ENCODE results near the gene RAPGEF4. TPM values are rescaled to one million over a fixed set of nuclear protein-coding genes. Genes with fewer than 3 reads are reported as not detected.
A peak's percentile ranks its signal among the peaks of the same experiment; 100 is the strongest.

Gene RAPGEF4
- total and polyA plus RNA-seq, 2 of the 4 experiments (the other 2 are of a cell fraction): 1.7 to 3.2 TPM

- H3K79me1 ChIP-seq (ENCODE audit: low read depth in 1 of 2, low read length in 2 of 2): no peaks in the 10 kb centered on the region
Observed at GRCh38 chr2:172711110-172711509, 24.5 kb upstream of the RAPGEF4 start.

More at GRCh38 chr2:172711110-172711509, 24.5 kb upstream of the RAPGEF4 start:
- no peak overlapping the region for H2BK20ac ChIP-seq (ENCODE audit: low read depth, low read length)
- H2BK120ac ChIP-seq (ENCODE audit: low read depth, low read length): no peak overlapping the region
- H3K14ac ChIP-seq (replicated peaks; ENCODE audit: low read depth, low read length): no peak overlapping the region
- H4K20me1 ChIP-seq (ENCODE audit: insufficient read depth, low read length): no peaks in the 10 kb centered on the region
- H3K27me3 ChIP-seq (ENCODE audit: control insufficient read depth, insufficient read depth, low read length): no peaks in the 10 kb centered on the region
- no peaks in the 10 kb centered on the region for H3K9me3 ChIP-seq (ENCODE audit: control insufficient read depth, insufficient read depth, low read length)
- no peak overlapping the region for H4K8ac ChIP-seq (ENCODE audit: low read depth in 2 of 2, low read length in 2 of 2)
- intact Hi-C loops (cut with micrococcal nuclease) (loop anchor here (2.0 to 10.0 kb wide), 4 partner anchors 71 to 234 kb away; no protein-coding TSS in a partner anchor), dilution Hi-C loops (cut with HindIII; ENCODE audit: low sequenced_read_pairs, unreplicated experiment) (no loop called here), in situ Hi-C loops (cut with MboI; ENCODE audit: low sequenced_read_pairs) (no loop called here)
- H3K36me3 ChIP-seq (ENCODE audit: control insufficient read depth, insufficient read depth, low read length): no peaks in the 10 kb centered on the region
- no peaks in the 10 kb centered on the region for H3K9me1 ChIP-seq (ENCODE audit: insufficient read depth, low read length)
- no peak overlapping the region for H2AK5ac ChIP-seq (ENCODE audit: low read depth, low read length)
- peak overlapping the region; percentile 27 for H2BK5ac ChIP-seq (ENCODE audit: low read depth, low read length, poor library complexity, severe bottlenecking)
- WGBS, 2 experiments (ENCODE audit: extremely low coverage in 2 of 2, insufficient read length in 1 of 2): no CpG with 5 or more reads among the region's 1 CpG
- H3K23ac ChIP-seq (ENCODE audit: low read depth, low read length): no peak overlapping the region
- H3K18ac ChIP-seq (ENCODE audit: low read depth, low read length): no peak overlapping the region; the same call in 1 of the 2 replicates
- peak overlapping the region; percentile 0; the same call in 1 of the 2 replicates for H3K4ac ChIP-seq (ENCODE audit: low read depth, low read length)
- no peak overlapping the region for H3K9ac ChIP-seq (ENCODE audit: low read depth, low read length)
- DNase-seq (no peak), ATAC-seq (ENCODE audit: low read depth) (no peak)
- POLR2A ChIA-PET (ENCODE audit: unreplicated experiment): interaction anchor here (0.6 kb wide), 2 partner anchors 68 to 1784 kb away, joined by 3 to 6 read pairs; no protein-coding TSS in a partner anchor
- no TSS peak for BruUV-seq (replicated peaks)
- peak overlapping the region; percentile 11; the same call in 1 of the 2 replicates for H4K5ac ChIP-seq (ENCODE audit: low read depth, low read length)
- H3K4me3 ChIP-seq (ENCODE audit: insufficient read depth, low read depth, low read length): no peak overlapping the region
- no peak overlapping the region for H2AFZ ChIP-seq (replicated peaks; ENCODE audit: low read length, poor library complexity)
- CTCF ChIA-PET: interaction anchor here (0.5 to 1.0 kb wide), 4 partner anchors 12 to 246 kb away, joined by 3 to 4 read pairs (median 4); no protein-coding TSS in a partner anchor
- H3K4me2 ChIP-seq (ENCODE audit: low read depth, low read length): peak overlapping the region; percentile 54; the same call in 1 of the 2 replicates
- H3K27ac ChIP-seq (ENCODE audit: insufficient read depth, low read length): no peak overlapping the region
- H2AK9ac ChIP-seq (replicated peaks; ENCODE audit: low read depth, low read length, poor library complexity): no peak overlapping the region
- H3K56ac ChIP-seq (ENCODE audit: extremely low read depth, insufficient read depth, low read length): no peak overlapping the region
- peaks cover 2% of the 10 kb centered on the region for H3K4me1 ChIP-seq (ENCODE audit: control insufficient read depth, insufficient read depth, low read length)
- no peak overlapping the region for H2BK15ac ChIP-seq (ENCODE audit: low read depth, low read length)
- TF ChIP-seq POLR2A (IDR thresholded peaks at IDR 0.05; ENCODE audit: low read depth, low read length) (no peak), MAFK (IDR thresholded peaks at IDR 0.05; ENCODE audit: low read depth, low read length) (no peak), ELK1 (IDR thresholded peaks at IDR 0.05; ENCODE audit: borderline replicate concordance, low read depth, low read length) (no peak), CHD1 (IDR thresholded peaks at IDR 0.05; ENCODE audit: low read depth, low read length) (no peak), RFX5 (IDR thresholded peaks at IDR 0.05; ENCODE audit: low read depth, low read length) (no peak), MAZ (IDR thresholded peaks at IDR 0.05; ENCODE audit: borderline replicate concordance, low read depth, low read length) (no peak), RAD21 (IDR thresholded peaks at IDR 0.05; ENCODE audit: low read length) (no peak)
- H4K91ac ChIP-seq (ENCODE audit: insufficient read depth, low read depth, low read length): no peak overlapping the region

All from IMR-90 (cell line).